ENCODE data around the gene HTR3E.

- TF ChIP-seq CTCF (IDR thresholded peaks at IDR 0.05) = no peak
- TF ChIP-seq EP300 (IDR thresholded peaks at IDR 0.05; ENCODE audit: low read depth) = no peak
- no peak for TF ChIP-seq POLR2A (IDR thresholded peaks at IDR 0.05)
These were observed 34.2 kb upstream of the HTR3E start for GRCh38 chr3:184062637-184063036.
